Amniotic stem cell (primary cell): ENCODE measurements around the gene GALNS.

Source experiments
- DNase-seq: peaks from one replicate; lab custom pipeline; 2025; lab: John Stamatoyannopoulos, UW

GALNS gene

GRCh38 chr16:88876942-88877526, 20.3 kb upstream of the GALNS start:
- no peak for DNase-seq

- no peak for DNase-seq
Measured at GRCh38 chr16:88875703-88876234, 19.0 kb upstream of the GALNS start.

GRCh38 chr16:88874938-88875599, 18.3 kb upstream of the GALNS start:
- DNase-seq = no peak

GRCh38 chr16:88872650-88873331, 16.0 kb upstream of the GALNS start:
- no peak for DNase-seq

GRCh38 chr16:88871730-88872416, 15.1 kb upstream of the GALNS start:
- no peak for DNase-seq

GRCh38 chr16:88871349-88871702, 14.6 kb upstream of the GALNS start:
- no peak for DNase-seq

- no peak for DNase-seq
Measured at GRCh38 chr16:88870608-88871348, 14.0 kb upstream of the GALNS start.

- no peak for DNase-seq
Measured at GRCh38 chr16:88869673-88869980, 12.9 kb upstream of the GALNS start.

GRCh38 chr16:88868974-88869672, 12.4 kb upstream of the GALNS start:
- no peak for DNase-seq

- no peak for DNase-seq
Measured at GRCh38 chr16:88867581-88868246, 11.0 kb upstream of the GALNS start.

GRCh38 chr16:88866151-88866920, 9.6 kb upstream of the GALNS start, which contains the start of gene PABPN1L:
PABPN1L (minus strand) TSS chr16:88866660; CDS start chr16:88866606, 54 bp downstream.
- no peak for DNase-seq

- DNase-seq = no peak
Measured at GRCh38 chr16:88865742-88866141, 9.0 kb upstream of the GALNS start.

- DNase-seq = no peak
Measured at GRCh38 chr16:88865310-88865709, 8.6 kb upstream of the GALNS start.

- DNase-seq = no peak
Measured at GRCh38 chr16:88864521-88864920, 7.8 kb upstream of the GALNS start.

- no peak for DNase-seq
Measured at GRCh38 chr16:88864099-88864498, 7.4 kb upstream of the GALNS start.

- DNase-seq = no peak
Measured at GRCh38 chr16:88863426-88863825, 6.7 kb upstream of the GALNS start.

GRCh38 chr16:88862968-88863367, 6.2 kb upstream of the GALNS start:
- no peak for DNase-seq

- no peak for DNase-seq
Measured at GRCh38 chr16:88861359-88861758, 4.6 kb upstream of the GALNS start.

GRCh38 chr16:88859381-88860091, 2.8 kb upstream of the GALNS start:
- no peak for DNase-seq
